HG02623 (cell line): ENCODE measurements around the gene ARL4D.
"Not testable (repeated sequence)": the region's sequence is repeated elsewhere in the genome, so short reads cannot be mapped to it uniquely, and the experiment has no call there.

Experiments
- ATAC-seq: cut with Tn5 transposase; IDR thresholded peaks from one replicate; pipeline ENCODE4 v1.9.1; 2021; ENCODE audit warnings: moderate library complexity; ENCODE audit not compliant: unreplicated experiment

The ARL4D gene

GRCh38 chr17:43398724-43399595 lies at the start of gene ARL4D:
ARL4D (plus strand) TSS chr17:43398993; CDS start chr17:43399733, 740 bp downstream.
- peak; percentile 48 for ATAC-seq

GRCh38 chr17:43349142-43349541 lies 49.7 kb upstream of the ARL4D start:
- no peak for ATAC-seq

DNA sequence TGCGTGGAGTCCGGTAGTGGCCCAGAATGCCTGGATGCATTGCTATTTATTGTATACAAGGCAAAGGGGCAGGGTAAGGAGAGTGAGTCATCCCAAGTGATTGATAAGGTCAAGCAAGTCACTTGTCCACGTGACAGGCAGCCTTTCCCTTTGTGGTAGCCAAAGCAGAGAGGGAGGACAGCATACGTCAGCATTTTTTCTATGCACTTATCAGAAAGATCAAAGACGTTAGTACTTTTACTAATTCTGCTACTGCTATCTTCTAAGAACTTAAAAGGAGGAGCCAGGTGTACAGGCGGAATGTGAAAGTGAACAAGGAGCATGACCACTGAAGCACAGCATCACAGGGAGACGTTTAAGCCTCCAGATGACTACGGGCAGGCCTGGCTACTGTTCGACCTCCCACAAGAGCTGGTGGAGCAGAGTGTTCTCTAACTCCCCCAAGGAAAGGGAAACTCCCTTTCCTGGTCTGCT lies 47.9 kb upstream of the ARL4D start:
- ATAC-seq, result no peak

GRCh38 chr17:43351691-43352090 lies 47.1 kb upstream of the ARL4D start:
- no peak for ATAC-seq

- no peak for ATAC-seq
Observed at GRCh38 chr17:43352579-43353331, 46.0 kb upstream of the ARL4D start.

DNA sequence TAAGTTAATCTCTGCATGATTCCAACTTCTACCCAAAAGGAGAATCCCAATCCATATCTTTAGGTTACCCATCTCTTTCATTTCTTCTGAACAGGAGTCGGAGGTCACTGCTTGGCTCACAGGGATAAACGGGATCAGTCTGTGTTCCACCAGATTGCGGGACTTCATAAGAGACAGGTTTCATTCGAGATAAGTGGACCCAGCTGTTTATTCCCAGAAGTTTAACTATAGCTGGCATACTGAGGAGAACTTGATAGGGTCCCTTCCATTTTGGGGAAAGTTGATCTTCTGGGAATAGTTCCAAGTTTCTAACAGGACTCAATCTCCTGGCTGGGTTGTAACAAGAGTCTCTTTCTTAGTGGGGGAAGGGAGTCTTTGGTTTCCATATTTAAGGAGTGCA lies 45.4 kb upstream of the ARL4D start:
- no peak for ATAC-seq

DNA sequence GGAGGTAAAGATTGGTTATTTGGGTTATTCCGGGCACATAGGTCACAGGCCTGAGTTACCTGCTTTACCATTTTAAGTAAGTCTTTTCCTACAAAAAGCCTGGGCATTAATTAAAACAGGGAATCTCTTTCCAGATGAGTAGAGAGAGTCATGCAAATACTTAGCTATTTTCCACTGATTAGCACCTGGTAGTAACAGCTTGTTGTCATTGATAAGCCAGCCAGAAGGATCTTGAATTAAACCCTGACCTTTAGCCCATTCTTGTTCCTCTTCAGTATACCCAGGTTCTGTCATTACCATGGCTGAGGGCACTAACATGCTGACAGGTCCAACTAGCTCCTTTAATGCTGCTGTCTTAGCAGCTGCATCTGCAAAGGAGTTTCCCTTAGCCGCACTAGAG lies 44.4 kb upstream of the ARL4D start:
- no peak for ATAC-seq

GRCh38 chr17:43356450-43356849 lies 42.3 kb upstream of the ARL4D start:
- ATAC-seq, result no peak

DNA sequence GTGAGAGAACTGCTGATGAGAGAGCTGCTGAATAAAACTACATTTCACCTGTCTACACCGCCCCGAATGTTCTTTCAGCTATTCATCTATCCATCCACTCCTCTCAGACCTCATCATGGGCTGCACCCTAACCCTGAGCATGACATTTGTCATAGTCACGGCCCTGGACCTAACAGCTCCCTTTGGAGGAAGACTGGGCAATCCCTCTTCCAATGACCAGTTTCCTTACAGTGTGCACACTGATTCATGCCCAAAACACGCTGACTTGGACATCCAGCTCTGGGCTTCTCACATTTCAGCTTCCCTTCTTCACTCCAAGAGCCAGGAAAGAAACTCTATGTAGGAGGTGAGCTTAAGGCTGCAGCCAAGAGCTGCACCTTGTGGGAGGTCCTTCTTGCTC lies 41.8 kb upstream of the ARL4D start:
- ATAC-seq, result no peak

DNA sequence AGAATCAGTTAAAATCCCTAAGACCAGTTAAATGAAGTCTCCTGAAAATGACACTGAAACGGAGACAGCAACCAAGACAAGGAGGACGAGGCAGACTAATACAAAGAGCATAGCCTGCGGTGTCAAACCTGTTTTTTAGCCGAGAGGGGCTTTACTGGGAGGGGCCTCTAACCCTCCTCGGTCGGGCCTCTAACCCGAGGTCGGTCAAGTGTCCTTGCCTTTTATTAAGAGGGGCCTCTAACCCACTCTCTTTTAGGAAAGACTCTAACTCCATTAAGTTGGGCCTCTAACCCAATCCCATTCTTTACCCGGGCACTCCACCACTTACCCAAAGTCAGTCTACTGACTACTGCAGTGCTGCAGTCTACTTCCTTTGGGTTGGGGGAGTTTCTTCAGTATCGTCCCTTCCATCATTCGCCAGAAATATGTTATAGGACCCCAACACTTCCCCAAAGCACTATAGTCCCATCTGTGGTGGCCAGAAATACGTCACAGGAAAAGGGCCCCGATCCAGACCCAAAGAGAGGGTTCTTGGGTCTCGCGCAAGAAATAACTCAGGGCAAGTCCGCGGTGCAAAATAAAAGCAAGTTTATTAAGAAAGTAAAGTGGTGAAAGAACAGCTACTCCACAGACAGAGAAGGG lies 39.2 kb upstream of the ARL4D start:
- ATAC-seq, result no peak

DNA sequence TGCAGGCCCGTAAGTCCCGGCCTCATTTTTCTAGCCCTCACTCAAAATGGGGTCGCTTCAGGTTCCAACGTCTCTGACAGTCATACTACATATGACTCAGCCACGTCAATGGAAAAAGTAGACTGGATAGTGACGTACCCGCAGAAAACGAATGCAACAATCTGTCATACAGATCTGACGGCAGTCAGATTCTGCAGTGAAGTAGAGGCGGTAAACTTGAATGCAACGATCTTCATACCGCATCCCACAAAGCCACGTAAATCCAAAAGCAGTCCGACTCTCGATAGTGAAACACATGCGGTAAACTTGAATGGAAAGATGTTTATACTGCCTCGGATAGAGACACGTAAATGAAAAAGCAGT lies 38.4 kb upstream of the ARL4D start:
- ATAC-seq, result peak; percentile 19

DNA sequence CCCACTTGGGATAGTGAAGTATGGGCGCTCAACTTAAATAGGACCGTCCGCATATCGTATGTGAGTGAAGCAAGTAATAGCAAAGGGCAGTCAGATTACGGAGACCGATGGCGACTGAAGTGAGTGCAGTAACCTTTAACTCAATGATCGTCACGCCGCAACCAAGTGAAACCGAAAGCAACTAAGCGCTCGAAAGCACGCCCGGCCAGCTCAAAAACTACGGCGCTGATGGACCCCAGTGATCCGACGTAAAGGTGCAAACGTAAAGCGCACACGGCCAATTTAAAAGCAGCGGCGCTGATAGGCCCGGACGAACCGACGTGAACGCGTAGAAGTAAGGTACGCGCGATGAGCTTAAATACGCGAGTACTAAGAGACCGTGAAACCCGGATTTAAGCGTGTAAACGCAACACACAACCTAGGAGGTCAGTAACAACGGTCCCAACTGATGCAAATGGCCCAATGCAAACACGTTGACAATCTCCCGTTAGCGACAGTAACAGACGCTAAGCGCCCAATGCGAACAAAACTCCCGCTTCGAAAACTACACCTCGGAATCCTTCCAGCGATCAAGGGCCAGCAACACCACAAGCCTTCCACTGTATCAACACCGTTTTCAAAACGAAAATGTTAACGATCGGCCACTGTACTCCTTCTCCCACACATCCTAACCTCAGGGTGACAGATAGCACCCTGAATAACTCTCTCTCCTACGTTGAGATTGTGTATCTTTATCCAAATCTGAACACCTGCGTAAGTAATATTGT lies 37.9 kb upstream of the ARL4D start:
- peak; percentile 59 for ATAC-seq

- ATAC-seq, result no peak
Observed at GRCh38 chr17:43363181-43363925, 35.4 kb upstream of the ARL4D start.

DNA sequence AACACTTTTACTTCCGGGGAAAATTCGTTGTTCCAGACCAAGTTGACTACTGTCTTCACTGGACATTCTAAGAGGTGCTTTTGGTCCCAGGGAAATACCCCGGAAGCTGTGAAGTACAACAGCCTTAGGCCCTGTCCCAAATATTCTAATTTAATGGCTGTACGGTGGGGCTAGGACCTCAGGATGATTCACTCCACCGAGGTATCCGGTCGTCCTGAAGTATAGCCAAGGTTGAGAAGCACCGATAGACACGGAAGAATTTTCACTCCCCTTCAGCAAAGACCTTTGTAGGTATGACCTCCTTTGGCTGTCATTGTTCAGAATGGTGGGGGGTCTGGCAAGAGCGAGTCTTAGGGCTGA lies 34.9 kb upstream of the ARL4D start:
- ATAC-seq, result no peak

GRCh38 chr17:43365356-43365755 lies 33.4 kb upstream of the ARL4D start:
- no peak for ATAC-seq

GRCh38 chr17:43365921-43366320 lies 32.9 kb upstream of the ARL4D start:
- not testable (repeated sequence) for ATAC-seq

DNA sequence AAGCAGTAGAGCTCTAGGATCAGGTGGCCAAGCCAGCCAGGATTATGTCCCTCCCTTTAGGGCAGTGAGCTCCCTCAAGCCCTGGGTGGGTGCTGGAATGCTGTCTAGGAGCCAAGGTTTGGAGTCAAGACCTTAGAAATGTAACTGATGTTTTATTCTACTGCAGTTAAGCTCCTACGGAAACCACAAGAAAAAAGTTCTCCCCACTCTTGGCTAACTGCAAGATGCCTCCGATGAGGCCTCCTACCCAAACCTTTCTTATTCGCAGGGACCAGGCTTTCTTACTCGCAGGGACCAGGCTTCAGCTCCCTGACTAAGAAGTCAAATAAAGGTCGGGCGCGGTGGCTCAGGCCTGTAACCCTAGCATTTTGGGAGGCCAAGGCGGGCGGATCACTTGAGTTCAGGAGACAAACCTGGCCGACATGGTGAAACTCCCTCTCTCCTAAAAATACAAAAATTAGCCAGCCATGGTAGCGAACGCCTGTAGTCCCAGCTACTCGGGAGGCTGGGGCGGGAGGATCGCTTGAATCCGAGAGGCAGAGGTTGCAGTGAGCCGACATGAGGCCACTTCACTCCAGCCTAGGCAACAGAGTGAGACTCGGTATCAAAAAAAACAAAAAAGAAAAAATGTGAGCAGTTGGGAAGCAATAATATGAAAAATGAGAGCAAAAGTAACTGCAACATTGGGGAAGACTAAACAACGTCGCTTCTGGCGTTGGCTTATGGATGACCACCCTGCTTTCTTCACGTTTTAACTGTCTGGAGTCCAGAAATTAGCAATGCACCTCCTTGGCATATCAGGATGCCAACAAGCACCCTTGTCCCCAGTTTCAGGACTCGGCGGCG lies 31.7 kb upstream of the ARL4D start:
- no peak for ATAC-seq

- ATAC-seq, result peak; percentile 29
Observed at GRCh38 chr17:43367737-43368242, 31.0 kb upstream of the ARL4D start.
